PC-9 (cell line): Measurements from ENCODE around the gene DDX56. TPM values are rescaled to one million over a fixed set of nuclear protein-coding genes. Genes with fewer than 3 reads are reported as not detected.

Experiments
- BruUV-seq: library from RNA; stranded (reverse); fragments of 400-500 nt; replicated peaks from 2 replicates; lab custom pipeline; 2021; lab: Mats Ljungman, UMichigan
- CTCF ChIA-PET: fragments of 300-600 bp; sonication (Branson Sonifier 250); formaldehyde crosslinking; loops from one replicate; lab custom pipeline; 2022; ENCODE audit warnings: antibody characterized with exemption; lab: Charles Lee
- POLR2A ChIA-PET: fragments of 300-600 bp; sonication (Branson Sonifier 250); formaldehyde crosslinking; loops from one replicate; lab custom pipeline; 2022; ENCODE audit warnings: antibody characterized with exemption; ENCODE audit not compliant: unreplicated experiment; lab: Charles Lee
- DNase-seq, 2 experiments: peaks; one replicate each; pipeline versions ENCODE4 v3.0.0 to v3.0.0-alpha.2; 2015 to 2022; ENCODE audit warnings: mixed read lengths in 1 of 2
- H2AFZ ChIP-seq: fragments of 200-600 bp; sonication (generic); 2 replicates; pipeline ENCODE4 v1.8.1; 2017; ENCODE audit warnings: antibody characterized with exemption
- H3F3A ChIP-seq: fragments of 200-600 bp; sonication (generic); 2 replicates; pipeline ENCODE4 v1.8.1; 2017; ENCODE audit warnings: antibody characterized with exemption, mild to moderate bottlenecking, low read depth; ENCODE audit not compliant: insufficient read depth
- H3K27ac ChIP-seq: fragments of 200-600 bp; sonication (generic); 2 replicates; pipeline ENCODE4 v1.6.1; 2016; ENCODE audit warnings: mixed run types
- H3K27me3 ChIP-seq: fragments of 200-600 bp; sonication (generic); 2 replicates; pipeline ENCODE4 v1.6.1; 2016; ENCODE audit warnings: low read depth, mixed run types; ENCODE audit not compliant: insufficient read depth
- H3K36me3 ChIP-seq: fragments of 200-600 bp; sonication (generic); 2 replicates; pipeline ENCODE4 v1.6.1; 2016; ENCODE audit warnings: low read depth, mixed run types
- H3K4me1 ChIP-seq: fragments of 200-600 bp; sonication (generic); replicated peaks from 2 replicates; pipeline ENCODE4 v1.6.1; 2016; ENCODE audit warnings: mixed run types; ENCODE audit not compliant: insufficient read depth
- H3K4me2 ChIP-seq: fragments of 200-600 bp; sonication (generic); 2 replicates; pipeline ENCODE4 v1.6.1; 2017; ENCODE audit warnings: mixed run types
- H3K4me3 ChIP-seq: fragments of 200-600 bp; sonication (generic); 2 replicates; pipeline ENCODE4 v1.6.1; 2016; ENCODE audit warnings: mixed run types
- H3K79me2 ChIP-seq: fragments of 200-600 bp; sonication (generic); 2 replicates; pipeline ENCODE4 v1.6.1; 2017; ENCODE audit warnings: low read depth, mixed run types
- H3K9me2 ChIP-seq: fragments of 200-600 bp; sonication (generic); 2 replicates; pipeline ENCODE4 v1.8.1; 2017; ENCODE audit warnings: mild to moderate bottlenecking; ENCODE audit not compliant: insufficient read depth
- H3K9me3 ChIP-seq: fragments of 200-600 bp; sonication (generic); 2 replicates; pipeline ENCODE4 v1.8.1; 2016; ENCODE audit warnings: low read depth; ENCODE audit not compliant: insufficient read depth
- H4K20me1 ChIP-seq: fragments of 200-600 bp; sonication (generic); 2 replicates; pipeline ENCODE4 v1.8.1; 2017; ENCODE audit not compliant: insufficient read depth
- EZH2 ChIP-seq: fragments of 200-600 bp; sonication (generic); IDR thresholded peaks from 2 replicates; pipeline ENCODE4 v1.8.0; 2017; ENCODE audit warnings: antibody characterized with exemption, low read depth
- intact Hi-C: fragments of 100-400 bp; cut with micrococcal nuclease; formaldehyde crosslinking; loops from one replicate; pipeline ENCODE4 v1.10.0; 2022; ENCODE audit not compliant: unreplicated experiment
- total RNA-seq: library from RNA; stranded (reverse); gene quantifications from 2 replicates; pipeline ENCODE4 v1.2.3, GENCODE V29; 2021
- TF ChIP-seq, protein P1 (sequence below): fragments of 200-600 bp; sonication (generic); conservative IDR thresholded peaks from 2 replicates; pipeline ENCODE4 v1.6.1; 2017; ENCODE audit warnings: mixed run types, antibody characterized with exemption, mild to moderate bottlenecking, moderate library complexity

DDX56 gene
- total RNA-seq, 1 experiment from 2014 or later = 113 TPM

DNA sequence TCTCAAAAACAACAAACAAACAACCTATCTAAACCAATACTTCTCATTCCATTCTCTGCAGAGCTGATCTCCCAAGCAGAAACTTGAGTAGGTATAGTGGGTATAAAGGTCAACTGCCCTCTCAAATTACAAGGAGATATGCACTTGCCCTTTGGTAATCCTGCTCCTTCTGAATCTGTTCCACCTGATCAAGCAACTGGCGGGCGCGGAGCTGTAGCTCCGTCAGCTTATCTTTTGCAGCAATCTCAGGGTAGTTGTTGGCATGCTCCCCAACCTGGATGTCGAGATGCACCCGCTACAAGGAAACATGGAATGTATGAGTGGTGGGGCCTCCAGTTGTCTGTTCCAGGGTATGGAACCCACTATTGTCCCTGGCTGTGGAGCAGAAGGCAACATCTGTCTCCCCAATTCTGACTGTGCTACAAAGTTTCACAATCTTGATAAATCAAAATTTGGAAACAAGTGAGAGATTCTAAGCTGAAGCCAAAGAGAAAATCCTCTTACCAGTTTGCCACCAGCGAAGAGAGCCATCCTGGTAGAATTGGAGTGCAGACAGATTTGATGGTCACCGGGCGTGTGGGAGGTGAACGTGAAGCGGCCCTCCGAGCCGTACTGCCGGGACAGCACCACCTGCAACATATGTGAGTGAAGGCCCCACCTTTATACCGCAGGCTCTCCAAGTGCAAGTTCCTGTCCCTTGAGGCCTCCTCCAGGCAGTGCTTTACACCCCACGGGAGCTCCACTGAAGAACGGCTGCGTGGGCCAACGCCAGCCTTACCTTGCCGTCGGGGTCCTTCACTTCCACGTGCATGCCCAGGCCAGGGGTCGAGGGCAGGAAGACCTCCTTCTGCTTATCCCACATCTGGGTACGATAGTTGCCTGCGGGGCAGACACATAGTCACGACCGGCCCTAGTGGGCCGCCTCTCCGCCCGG is 7.5 kb upstream of the DDX56 start:
- H3K9me3 ChIP-seq = no peaks in the 10 kb centered on the region
- peaks cover 24% of the 10 kb centered on the region for H3K36me3 ChIP-seq
- ChIA-PET CTCF (interaction anchor here (0.5 to 1.4 kb wide), 3 partner anchors 241 to 300 kb away, joined by 3 read pairs; no protein-coding TSS in a partner anchor), POLR2A (interaction anchor here (0.6 to 1.3 kb wide), 9 partner anchors 213 to 584 kb away, joined by 3 to 6 read pairs (median 3); no protein-coding TSS in a partner anchor)
- H3K4me1 ChIP-seq = peaks cover 27% of the 10 kb centered on the region
- peaks cover 58% of the 10 kb centered on the region for H3F3A ChIP-seq
- DNase-seq = peak; percentile 73 to 97
- H3K4me3 ChIP-seq = peak overlapping the region; percentile 92
- H3K79me2 ChIP-seq = peaks cover 41% of the 10 kb centered on the region
- peak overlapping the region; percentile 99 for H3K4me2 ChIP-seq
- H3K27ac ChIP-seq = peak overlapping the region; percentile 78
- intact Hi-C loops = loop anchor here (10.0 kb wide), 1 partner anchor 404 kb away; no protein-coding TSS in a partner anchor
- H3K27me3 ChIP-seq = no peaks in the 10 kb centered on the region
- no peak for TF ChIP-seq EZH2
- TF ChIP-seq, protein P1, sequence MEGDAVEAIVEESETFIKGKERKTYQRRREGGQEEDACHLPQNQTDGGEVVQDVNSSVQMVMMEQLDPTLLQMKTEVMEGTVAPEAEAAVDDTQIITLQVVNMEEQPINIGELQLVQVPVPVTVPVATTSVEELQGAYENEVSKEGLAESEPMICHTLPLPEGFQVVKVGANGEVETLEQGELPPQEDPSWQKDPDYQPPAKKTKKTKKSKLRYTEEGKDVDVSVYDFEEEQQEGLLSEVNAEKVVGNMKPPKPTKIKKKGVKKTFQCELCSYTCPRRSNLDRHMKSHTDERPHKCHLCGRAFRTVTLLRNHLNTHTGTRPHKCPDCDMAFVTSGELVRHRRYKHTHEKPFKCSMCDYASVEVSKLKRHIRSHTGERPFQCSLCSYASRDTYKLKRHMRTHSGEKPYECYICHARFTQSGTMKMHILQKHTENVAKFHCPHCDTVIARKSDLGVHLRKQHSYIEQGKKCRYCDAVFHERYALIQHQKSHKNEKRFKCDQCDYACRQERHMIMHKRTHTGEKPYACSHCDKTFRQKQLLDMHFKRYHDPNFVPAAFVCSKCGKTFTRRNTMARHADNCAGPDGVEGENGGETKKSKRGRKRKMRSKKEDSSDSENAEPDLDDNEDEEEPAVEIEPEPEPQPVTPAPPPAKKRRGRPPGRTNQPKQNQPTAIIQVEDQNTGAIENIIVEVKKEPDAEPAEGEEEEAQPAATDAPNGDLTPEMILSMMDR = no peak
- no peaks in the 10 kb centered on the region for H3K9me2 ChIP-seq
- BruUV-seq = TSS peak; percentile 28
- peaks cover 5% of the 10 kb centered on the region for H4K20me1 ChIP-seq
- H2AFZ ChIP-seq = peak overlapping the region; percentile 88

DNA sequence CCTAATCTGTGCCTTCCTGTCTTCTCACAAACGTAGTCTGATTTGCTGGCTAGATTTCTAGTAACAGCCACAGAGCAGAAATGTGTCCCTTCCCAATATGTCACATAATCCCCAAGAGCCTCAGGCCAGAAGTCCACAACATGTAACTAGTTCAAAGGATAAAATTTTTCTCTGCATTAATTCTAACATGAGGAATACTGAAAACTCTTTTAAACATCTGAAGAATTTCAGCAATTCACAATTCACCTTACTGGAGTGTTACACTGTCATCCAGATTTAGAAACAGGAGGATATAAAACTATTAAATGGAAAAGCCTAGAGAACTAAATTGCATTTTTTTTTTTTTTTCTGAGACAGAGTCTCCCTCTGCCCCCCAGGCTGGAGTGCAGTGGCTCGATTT is 2.5 kb upstream of the DDX56 start:
- CTCF ChIA-PET = no interaction called here
- peaks cover 44% of the 10 kb centered on the region for H3K36me3 ChIP-seq
- no peaks in the 10 kb centered on the region for H3K27me3 ChIP-seq
- H3F3A ChIP-seq = peaks cover 70% of the 10 kb centered on the region
- no peak overlapping the region for H3K27ac ChIP-seq
- TF ChIP-seq, protein P1 = no peak
- no peak for TF ChIP-seq EZH2
- no peak overlapping the region for H2AFZ ChIP-seq
- DNase-seq = no peak
- H3K9me3 ChIP-seq = no peaks in the 10 kb centered on the region
- H3K4me3 ChIP-seq = no peak overlapping the region
- BruUV-seq = no TSS peak
- H3K4me2 ChIP-seq = no peak overlapping the region
- H3K9me2 ChIP-seq = no peaks in the 10 kb centered on the region
- H3K4me1 ChIP-seq = peaks cover 40% of the 10 kb centered on the region
- H3K79me2 ChIP-seq = peaks cover 68% of the 10 kb centered on the region
- POLR2A ChIA-PET = interaction anchor here (0.7 kb wide), 1 partner anchor 391 kb away, joined by 3 read pairs; no protein-coding TSS in a partner anchor
- intact Hi-C loops = no loop called here
- peaks cover 5% of the 10 kb centered on the region for H4K20me1 ChIP-seq

DNA sequence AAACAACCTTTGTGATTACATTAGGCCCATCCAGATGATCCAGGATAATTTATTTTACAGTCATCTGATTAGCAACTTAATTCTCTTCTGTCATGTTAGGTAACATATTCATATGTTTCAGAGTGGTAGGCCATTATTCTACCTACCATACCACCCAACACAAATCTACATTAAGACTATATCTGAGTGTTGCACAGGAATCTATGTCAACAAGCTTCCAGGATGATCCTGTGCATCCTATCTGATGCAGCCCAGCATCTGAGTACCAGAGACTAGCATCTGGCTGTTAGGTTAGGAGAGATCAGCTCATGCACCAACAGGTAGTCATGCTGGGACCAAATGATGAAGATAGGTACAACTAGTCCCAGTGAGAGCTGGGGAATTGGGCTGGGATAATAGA is 1.3 kb upstream of the DDX56 start:
- Histone ChIP-seq H3K9me2 (no peaks in the 10 kb centered on the region), H3K9me3 (no peaks in the 10 kb centered on the region), H3K79me2 (peaks cover 68% of the 10 kb centered on the region), H3K4me1 (peaks cover 28% of the 10 kb centered on the region), H3F3A (peaks cover 68% of the 10 kb centered on the region), H4K20me1 (peaks cover 6% of the 10 kb centered on the region), H3K27me3 (no peaks in the 10 kb centered on the region), H2AFZ (no peak overlapping the region), H3K36me3 (peaks cover 51% of the 10 kb centered on the region), H3K4me3 (peak overlapping the region; percentile 84; the same call in 1 of the 2 replicates), H3K4me2 (peak overlapping the region; percentile 93), H3K27ac (no peak overlapping the region)
- no peak for DNase-seq
- TF ChIP-seq, protein P1 = no peak
- no peak for TF ChIP-seq EZH2
- no TSS peak for BruUV-seq
- CTCF ChIA-PET = no interaction called here
- POLR2A ChIA-PET = no interaction called here
- intact Hi-C loops = no loop called here
